Renal pelvis (tissue), 4 donors: ENCODE results near the gene IGF1R. TPM values are rescaled to one million over a fixed set of nuclear protein-coding genes. Genes with fewer than 3 reads are reported as not detected.
A peak's percentile ranks its signal among the peaks of the same experiment; 100 is the strongest.

Source experiments
- DNase-seq: peaks from one replicate; pipeline ENCODE4 v3.0.0-alpha.2; 2013
- polyA plus RNA-seq, 3 donors: library from polyadenylated mRNA; unstranded; fragments of 120-200 nt; gene quantifications; one replicate each; pipeline ENCODE4 v1.2.1, GENCODE V29; 2013; ENCODE audit not compliant: insufficient read length in 3 of 3

IGF1R gene
- polyA plus RNA-seq, 3 donors: 39.9 to 63.7 (median 61.4) TPM

GRCh38 chr15:98722645-98723044, 74.3 kb downstream of the IGF1R start:
- DNase-seq: no peak

- no peak for DNase-seq
Observed at GRCh38 chr15:98723195-98723594, 74.9 kb downstream of the IGF1R start.

- DNase-seq: no peak
Observed at GRCh38 chr15:98724048-98724447, 75.7 kb downstream of the IGF1R start.

GRCh38 chr15:98724494-98724893, 76.2 kb downstream of the IGF1R start:
- DNase-seq: no peak

- no peak for DNase-seq
Observed at GRCh38 chr15:98725874-98726273, 77.5 kb downstream of the IGF1R start.

- DNase-seq: peak; percentile 78
Observed at GRCh38 chr15:98727115-98728040, 79.0 kb downstream of the IGF1R start.

- DNase-seq: no peak
Observed at GRCh38 chr15:98728082-98728810, 79.9 kb downstream of the IGF1R start.

GRCh38 chr15:98728811-98729160, 80.4 kb downstream of the IGF1R start:
- no peak for DNase-seq

GRCh38 chr15:98729446-98730042, 81.2 kb downstream of the IGF1R start:
- DNase-seq: no peak

- DNase-seq: no peak
Observed at GRCh38 chr15:98730860-98731711, 82.7 kb downstream of the IGF1R start.

GRCh38 chr15:98731712-98732450, 83.5 kb downstream of the IGF1R start:
- no peak for DNase-seq

- DNase-seq: no peak
Observed at GRCh38 chr15:98733098-98733497, 84.8 kb downstream of the IGF1R start.

GRCh38 chr15:98734466-98735199, 86.3 kb downstream of the IGF1R start:
- DNase-seq: peak; percentile 75

GRCh38 chr15:98735304-98735703, 87.0 kb downstream of the IGF1R start:
- DNase-seq: no peak

GRCh38 chr15:98735895-98736617, 87.7 kb downstream of the IGF1R start:
- DNase-seq: no peak

GRCh38 chr15:98737159-98737558, 88.8 kb downstream of the IGF1R start:
- no peak for DNase-seq

GRCh38 chr15:98737721-98738120, 89.4 kb downstream of the IGF1R start:
- DNase-seq: no peak

GRCh38 chr15:98738689-98739401, 90.5 kb downstream of the IGF1R start:
- no peak for DNase-seq

GRCh38 chr15:98740295-98740694, 92.0 kb downstream of the IGF1R start:
- no peak for DNase-seq
